H1 (cell line): ENCODE results near the gene BMAL2.

Experiments used
- BRCA1 ChIP-seq: IDR thresholded peaks from 2 replicates; pipeline ENCODE4 v1.6.1; 2012; ENCODE audit warnings: low read depth, low read length, improper control_type of control experiment
- CEBPB ChIP-seq: IDR thresholded peaks from 2 replicates; pipeline ENCODE4 v1.6.1; 2012; ENCODE audit warnings: low read depth, low read length
- EZH2 ChIP-seq: fragments of 200-600 bp; sonication (generic); IDR thresholded peaks from 2 replicates; pipeline ENCODE4 v1.7.1; 2012; ENCODE audit warnings: low read depth, mild to moderate bottlenecking, moderate library complexity, low read length, inconsistent platforms; ENCODE audit not compliant: severe bottlenecking
- JUN ChIP-seq: IDR thresholded peaks from 2 replicates; pipeline ENCODE4 v1.6.1; 2011; ENCODE audit warnings: low read depth, mild to moderate bottlenecking, improper control_type of control experiment, low read length
- NRF1 ChIP-seq: IDR thresholded peaks from 2 replicates; pipeline ENCODE4 v1.6.1; 2011; ENCODE audit warnings: mild to moderate bottlenecking, low read depth, low read length, improper control_type of control experiment
- POLR2A ChIP-seq, 2 experiments: IDR thresholded peaks; 1 replicate in 1 of 2; 2 replicates in 1 of 2; pipeline ENCODE4 v1.6.1; 2011; ENCODE audit warnings: low read depth in 2 of 2, low read length in 2 of 2, mild to moderate bottlenecking in 2 of 2; ENCODE audit errors: control extremely low read depth in 1 of 2
- TAF1 ChIP-seq: IDR thresholded peaks from 2 replicates; pipeline ENCODE4 v1.6.1; 2011; ENCODE audit warnings: mild to moderate bottlenecking, low read depth, low read length
- TF ChIP-seq, protein P1 (sequence below), 3 experiments: IDR thresholded peaks; 1 replicate in 2 of 3; 2 replicates in 1 of 3; pipeline versions ENCODE4 v1.5.1 to v1.6.1; 2011; ENCODE audit warnings: low read length in 3 of 3, mild to moderate bottlenecking in 3 of 3, inconsistent platforms in 2 of 3, low read depth in 1 of 3, moderate library complexity in 1 of 3; ENCODE audit not compliant: insufficient read depth in 1 of 3; ENCODE audit errors: control extremely low read depth in 1 of 3

DNA sequence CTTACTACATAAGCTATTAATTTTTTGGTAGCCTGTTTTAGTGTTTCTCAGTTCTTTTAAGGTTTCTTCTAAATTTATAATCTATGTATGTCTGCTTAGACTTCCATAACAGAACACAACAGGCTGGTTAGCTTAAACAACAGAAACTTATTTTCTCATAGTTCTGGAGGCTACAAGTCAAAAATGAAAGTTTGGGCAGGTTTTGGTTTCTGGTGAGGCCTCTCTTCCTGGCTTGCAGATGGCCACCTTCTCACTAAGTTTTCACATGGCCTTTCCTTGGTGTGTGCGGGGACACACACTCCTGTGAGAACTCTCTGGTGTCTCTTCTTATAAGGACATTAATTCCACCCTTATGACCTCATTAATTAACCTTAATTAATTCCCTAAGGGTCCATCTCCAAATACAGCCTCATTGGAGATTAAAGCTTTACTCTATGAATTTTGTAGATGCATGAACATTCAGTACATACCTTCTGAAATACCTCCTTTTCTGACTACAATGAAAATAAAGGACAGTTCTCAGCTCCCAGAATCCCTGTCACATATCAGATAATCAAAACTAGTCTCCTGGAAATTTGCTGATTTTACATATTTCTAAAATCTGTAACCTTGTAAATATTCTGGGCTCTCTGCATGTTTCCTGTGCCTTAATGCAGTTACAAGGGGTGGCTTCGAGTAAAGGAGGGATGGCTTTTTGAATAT lies 23.2 kb upstream of the BMAL2 start:
- TF ChIP-seq TAF1, result no peak
- TF ChIP-seq EZH2, result no peak
- TF ChIP-seq, protein P1, sequence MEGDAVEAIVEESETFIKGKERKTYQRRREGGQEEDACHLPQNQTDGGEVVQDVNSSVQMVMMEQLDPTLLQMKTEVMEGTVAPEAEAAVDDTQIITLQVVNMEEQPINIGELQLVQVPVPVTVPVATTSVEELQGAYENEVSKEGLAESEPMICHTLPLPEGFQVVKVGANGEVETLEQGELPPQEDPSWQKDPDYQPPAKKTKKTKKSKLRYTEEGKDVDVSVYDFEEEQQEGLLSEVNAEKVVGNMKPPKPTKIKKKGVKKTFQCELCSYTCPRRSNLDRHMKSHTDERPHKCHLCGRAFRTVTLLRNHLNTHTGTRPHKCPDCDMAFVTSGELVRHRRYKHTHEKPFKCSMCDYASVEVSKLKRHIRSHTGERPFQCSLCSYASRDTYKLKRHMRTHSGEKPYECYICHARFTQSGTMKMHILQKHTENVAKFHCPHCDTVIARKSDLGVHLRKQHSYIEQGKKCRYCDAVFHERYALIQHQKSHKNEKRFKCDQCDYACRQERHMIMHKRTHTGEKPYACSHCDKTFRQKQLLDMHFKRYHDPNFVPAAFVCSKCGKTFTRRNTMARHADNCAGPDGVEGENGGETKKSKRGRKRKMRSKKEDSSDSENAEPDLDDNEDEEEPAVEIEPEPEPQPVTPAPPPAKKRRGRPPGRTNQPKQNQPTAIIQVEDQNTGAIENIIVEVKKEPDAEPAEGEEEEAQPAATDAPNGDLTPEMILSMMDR (IDR thresholded peaks at IDR 0.05; ENCODE audit: control extremely low read depth in 1 of 3, insufficient read depth in 1 of 3, low read depth in 1 of 3, low read length in 3 of 3), result no peak
- TF ChIP-seq POLR2A (IDR thresholded peaks at IDR 0.05; ENCODE audit: control extremely low read depth in 1 of 2, low read depth in 2 of 2, low read length in 2 of 2), result no peak
- no peak for TF ChIP-seq BRCA1
- TF ChIP-seq JUN, result no peak
- TF ChIP-seq NRF1, result no peak
- TF ChIP-seq CEBPB, result no peak
